ENCODE measurements around the gene STAP2. TPM values are rescaled to one million over a fixed set of nuclear protein-coding genes. Genes with fewer than 3 reads are reported as not detected.

Gene STAP2
- total RNA-seq, 1 experiment from 2014 or later, result 20.3 TPM

DNA sequence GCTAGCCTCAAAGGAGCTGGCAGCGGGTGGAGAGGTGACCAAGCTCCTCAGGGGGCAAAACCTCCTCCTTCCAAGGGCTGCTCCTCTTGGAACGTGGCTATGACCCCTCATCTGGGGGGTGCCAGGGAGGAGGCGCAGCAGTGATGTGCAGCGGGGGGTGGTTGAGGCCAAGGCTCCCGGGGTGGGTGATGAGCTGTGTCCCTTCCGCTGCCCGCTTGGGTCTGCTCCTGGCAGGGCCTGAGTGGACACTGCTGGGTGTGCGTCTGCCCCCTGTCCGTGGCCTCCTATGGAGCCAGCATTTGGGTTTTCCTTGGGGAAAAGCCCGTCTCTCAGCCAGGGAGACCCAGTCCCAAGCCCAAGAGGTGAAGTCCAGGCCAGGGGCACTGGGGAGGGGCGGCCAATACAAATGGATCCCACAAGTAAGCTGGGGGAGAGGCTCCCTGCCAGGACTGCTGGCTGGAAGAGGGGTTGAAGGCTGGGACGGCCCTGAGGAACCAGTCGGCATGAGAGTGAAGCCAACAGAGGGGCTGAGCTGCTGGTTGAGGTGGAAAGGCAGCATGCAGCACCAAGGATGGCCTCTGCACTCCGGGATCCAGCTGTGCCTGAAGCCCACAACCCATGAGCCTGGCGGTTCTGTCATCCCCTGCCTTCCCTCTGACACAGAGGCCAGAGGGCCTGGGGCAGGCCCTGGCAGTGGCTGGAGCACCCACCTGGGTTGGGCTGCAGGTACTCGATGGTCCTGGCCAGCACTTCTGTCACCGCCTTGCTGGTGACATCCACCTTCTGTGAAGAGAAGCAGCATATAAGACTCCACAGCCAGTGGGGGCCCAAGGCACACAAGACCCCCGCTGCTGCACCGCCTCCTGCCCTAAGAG lies 27.4 kb upstream of the STAP2 start:
- intact Hi-C loops (cut with micrococcal nuclease), result no loop called here
- Mint-ChIP-seq H3K36me3 (ENCODE audit: insufficient read depth, unreplicated experiment) (peaks cover 66% of the 10 kb centered on the region), H3K4me1 (ENCODE audit: insufficient read depth, unreplicated experiment) (peaks cover 11% of the 10 kb centered on the region), H3K27ac (ENCODE audit: low read depth, unreplicated experiment) (no peak overlapping the region), H3K4me3 (ENCODE audit: unreplicated experiment) (no peak overlapping the region), H3K9me3 (ENCODE audit: unreplicated experiment) (no peaks in the 10 kb centered on the region), H3K27me3 (ENCODE audit: insufficient read depth, unreplicated experiment) (no peaks in the 10 kb centered on the region)
- no TSS peak for BruUV-seq (replicated peaks)
- DNase-seq (ENCODE audit: unreplicated experiment), result no peak
- TF ChIP-seq, protein P1, sequence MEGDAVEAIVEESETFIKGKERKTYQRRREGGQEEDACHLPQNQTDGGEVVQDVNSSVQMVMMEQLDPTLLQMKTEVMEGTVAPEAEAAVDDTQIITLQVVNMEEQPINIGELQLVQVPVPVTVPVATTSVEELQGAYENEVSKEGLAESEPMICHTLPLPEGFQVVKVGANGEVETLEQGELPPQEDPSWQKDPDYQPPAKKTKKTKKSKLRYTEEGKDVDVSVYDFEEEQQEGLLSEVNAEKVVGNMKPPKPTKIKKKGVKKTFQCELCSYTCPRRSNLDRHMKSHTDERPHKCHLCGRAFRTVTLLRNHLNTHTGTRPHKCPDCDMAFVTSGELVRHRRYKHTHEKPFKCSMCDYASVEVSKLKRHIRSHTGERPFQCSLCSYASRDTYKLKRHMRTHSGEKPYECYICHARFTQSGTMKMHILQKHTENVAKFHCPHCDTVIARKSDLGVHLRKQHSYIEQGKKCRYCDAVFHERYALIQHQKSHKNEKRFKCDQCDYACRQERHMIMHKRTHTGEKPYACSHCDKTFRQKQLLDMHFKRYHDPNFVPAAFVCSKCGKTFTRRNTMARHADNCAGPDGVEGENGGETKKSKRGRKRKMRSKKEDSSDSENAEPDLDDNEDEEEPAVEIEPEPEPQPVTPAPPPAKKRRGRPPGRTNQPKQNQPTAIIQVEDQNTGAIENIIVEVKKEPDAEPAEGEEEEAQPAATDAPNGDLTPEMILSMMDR (IDR thresholded peaks at IDR 0.05; ENCODE audit: unreplicated experiment), result no peak
- ChIA-PET POLR2A (interaction anchor here (1.0 to 2.5 kb wide), 3 partner anchors 24 to 35 kb away, joined by 3 to 8 read pairs (median 4); partner anchors contain the start of gene STAP2), CTCF (interaction anchor here (1.1 to 2.9 kb wide), 2 partner anchors 14 to 36 kb away, joined by 4 to 23 read pairs; partner anchors contain the start of gene CHAF1A)

DNA sequence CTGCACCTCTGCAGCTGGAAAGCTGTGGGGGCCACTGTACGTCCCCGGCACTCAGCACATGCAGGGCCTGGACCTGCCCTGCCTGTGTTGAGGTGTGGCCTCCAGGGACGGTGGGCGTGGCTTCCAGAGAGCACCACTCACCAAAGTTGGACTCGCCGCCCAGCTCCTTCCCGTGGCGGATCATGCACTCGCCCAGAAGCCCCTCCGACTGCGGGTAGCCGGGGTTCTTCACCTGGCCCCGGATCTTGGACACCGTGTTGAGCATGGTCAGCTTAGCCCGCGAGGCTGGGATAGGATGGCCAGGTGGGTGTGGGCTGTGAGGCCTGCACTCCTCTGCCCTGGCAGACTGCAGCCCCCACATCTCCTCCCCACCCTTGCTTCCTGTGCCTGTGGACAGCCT lies 26.7 kb upstream of the STAP2 start:
- Mint-ChIP-seq H3K4me3 (ENCODE audit: unreplicated experiment) (no peak overlapping the region), H3K27ac (ENCODE audit: low read depth, unreplicated experiment) (no peak overlapping the region), H3K36me3 (ENCODE audit: insufficient read depth, unreplicated experiment) (peaks cover 63% of the 10 kb centered on the region), H3K4me1 (ENCODE audit: insufficient read depth, unreplicated experiment) (peaks cover 11% of the 10 kb centered on the region), H3K27me3 (ENCODE audit: insufficient read depth, unreplicated experiment) (no peaks in the 10 kb centered on the region), H3K9me3 (ENCODE audit: unreplicated experiment) (no peaks in the 10 kb centered on the region)
- POLR2A ChIA-PET, result interaction anchor here (1.2 to 2.5 kb wide), 2 partner anchors 23 to 36 kb away, joined by 3 to 8 read pairs; no protein-coding TSS in a partner anchor
- TF ChIP-seq, protein P1 (IDR thresholded peaks at IDR 0.05; ENCODE audit: unreplicated experiment), result no peak
- intact Hi-C loops (cut with micrococcal nuclease), result no loop called here
- DNase-seq (ENCODE audit: unreplicated experiment), result no peak
- CTCF ChIA-PET, result interaction anchor here (0.6 to 2.9 kb wide), 3 partner anchors 13 to 100 kb away, joined by 4 to 23 read pairs (median 7); partner anchors contain the start of gene CHAF1A
- no TSS peak for BruUV-seq (replicated peaks)

DNA sequence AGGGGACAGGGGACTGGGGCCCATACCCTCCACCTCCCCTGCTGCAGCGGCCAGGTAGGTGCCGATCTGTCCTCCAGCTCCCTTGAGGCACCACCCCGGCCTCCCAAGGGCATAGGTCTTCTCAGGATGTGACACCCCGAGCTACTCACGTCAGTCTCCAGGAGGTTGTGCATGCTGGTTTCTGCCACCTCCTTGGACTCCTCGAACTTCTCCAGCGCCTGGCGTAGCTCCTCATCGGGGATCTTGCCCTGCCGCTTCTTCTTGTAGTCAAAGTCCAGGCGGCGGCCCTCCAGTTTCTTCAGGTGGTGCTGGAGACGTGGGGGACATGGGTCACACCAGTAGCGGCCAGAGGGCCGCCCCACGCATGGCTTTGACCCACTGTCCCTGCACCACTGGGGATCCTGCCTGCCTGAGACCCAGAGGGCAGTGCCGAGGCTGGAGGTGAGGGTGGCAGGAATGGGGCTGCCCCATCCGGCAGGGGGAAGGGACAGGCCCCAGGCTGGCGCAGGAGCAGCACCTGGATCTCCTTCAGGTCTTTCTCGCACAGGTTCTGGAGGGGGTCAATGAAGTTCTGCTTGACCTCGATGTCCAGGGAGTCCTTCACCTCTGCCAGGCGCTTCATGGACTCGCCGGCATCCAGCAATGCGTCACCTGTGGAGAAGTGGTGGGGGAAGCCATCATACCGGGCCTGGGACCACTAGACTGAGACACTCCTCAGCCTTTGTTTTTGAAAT lies 25.1 kb upstream of the STAP2 start:
- TF ChIP-seq, protein P1 (IDR thresholded peaks at IDR 0.05; ENCODE audit: unreplicated experiment), result no peak
- Mint-ChIP-seq H3K9me3 (ENCODE audit: unreplicated experiment) (no peaks in the 10 kb centered on the region), H3K36me3 (ENCODE audit: insufficient read depth, unreplicated experiment) (peaks cover 65% of the 10 kb centered on the region), H3K4me3 (ENCODE audit: unreplicated experiment) (no peak overlapping the region), H3K27me3 (ENCODE audit: insufficient read depth, unreplicated experiment) (no peaks in the 10 kb centered on the region), H3K4me1 (ENCODE audit: insufficient read depth, unreplicated experiment) (peaks cover 4% of the 10 kb centered on the region), H3K27ac (ENCODE audit: low read depth, unreplicated experiment) (no peak overlapping the region)
- intact Hi-C loops (cut with micrococcal nuclease), result no loop called here
- BruUV-seq (replicated peaks), result no TSS peak
- CTCF ChIA-PET, result interaction anchor here (1.6 to 2.9 kb wide), 2 partner anchors 11 kb away, joined by 7 to 12 read pairs; no protein-coding TSS in a partner anchor
- DNase-seq (ENCODE audit: unreplicated experiment), result no peak
- POLR2A ChIA-PET, result interaction anchor here (1.2 kb wide), 1 partner anchor 21 kb away, joined by 4 read pairs; the partner anchor contains the start of gene MPND
